ENCODE results near the gene ANKRD44. TPM values are rescaled to one million over a fixed set of nuclear protein-coding genes. Genes with fewer than 3 reads are reported as not detected.
"Not testable (repeated sequence)": the region's sequence is repeated elsewhere in the genome, so short reads cannot be mapped to it uniquely, and the experiment has no call there.

The ANKRD44 gene
- total RNA-seq, 2 experiments from 2014 or later, result 210 to 249 TPM

GRCh38 chr2:197030090-197030489 lies 280.5 kb downstream of the ANKRD44 start:
- CTCF ChIA-PET, result no interaction called here
- H3K9me3 Mint-ChIP-seq (ENCODE audit: low read depth), result peaks cover 3% of the 10 kb centered on the region
- H3K27me3 Mint-ChIP-seq, result no peaks in the 10 kb centered on the region
- peak overlapping the region; percentile 6 for H3K27ac Mint-ChIP-seq
- ATAC-seq (no peak), DNase-seq (no peak)
- H3K4me1 Mint-ChIP-seq, result peaks cover 26% of the 10 kb centered on the region
- peaks cover 77% of the 10 kb centered on the region for H3K36me3 Mint-ChIP-seq
- H3K4me3 Mint-ChIP-seq, result no peak overlapping the region

GRCh38 chr2:197028633-197029032 lies 281.9 kb downstream of the ANKRD44 start:
- CTCF ChIA-PET, result interaction anchor here (1.4 to 1.8 kb wide), 2 partner anchors 17 to 73 kb away, joined by 3 to 6 read pairs; no protein-coding TSS in a partner anchor
- H3K36me3 Mint-ChIP-seq, result peaks cover 77% of the 10 kb centered on the region
- H3K4me3 Mint-ChIP-seq, result no peak overlapping the region
- H3K9me3 Mint-ChIP-seq (ENCODE audit: low read depth), result peaks cover 3% of the 10 kb centered on the region
- peak overlapping the region; percentile 35 for H3K27ac Mint-ChIP-seq
- no peak for ATAC-seq
- no peak for DNase-seq
- H3K4me1 Mint-ChIP-seq, result peaks cover 23% of the 10 kb centered on the region
- no peaks in the 10 kb centered on the region for H3K27me3 Mint-ChIP-seq

- Mint-ChIP-seq H3K27me3 (no peaks in the 10 kb centered on the region), H3K27ac (no peak overlapping the region), H3K4me1 (peaks cover 23% of the 10 kb centered on the region), H3K4me3 (no peak overlapping the region), H3K36me3 (peaks cover 77% of the 10 kb centered on the region), H3K9me3 (ENCODE audit: low read depth) (peaks cover 3% of the 10 kb centered on the region)
- DNase-seq, result no peak
- CTCF ChIA-PET, result interaction anchor here (1.4 to 1.8 kb wide), 3 partner anchors 16 to 73 kb away, joined by 3 to 6 read pairs (median 3); no protein-coding TSS in a partner anchor
- ATAC-seq, result no peak
Observed at GRCh38 chr2:197028230-197028629, 282.4 kb downstream of the ANKRD44 start.

- H3K4me1 Mint-ChIP-seq, result peaks cover 10% of the 10 kb centered on the region
- no peak overlapping the region for H3K27ac Mint-ChIP-seq
- CTCF ChIA-PET, result no interaction called here
- no peaks in the 10 kb centered on the region for H3K27me3 Mint-ChIP-seq
- ATAC-seq (no peak), DNase-seq (no peak)
- H3K9me3 Mint-ChIP-seq (ENCODE audit: low read depth), result no peaks in the 10 kb centered on the region
- H3K36me3 Mint-ChIP-seq, result peaks cover 73% of the 10 kb centered on the region
- H3K4me3 Mint-ChIP-seq, result no peak overlapping the region
Observed at GRCh38 chr2:197024206-197024605, 286.4 kb downstream of the ANKRD44 start.

- H3K27ac Mint-ChIP-seq; H3K4me3 Mint-ChIP-seq; ATAC-seq; H3K9me3 Mint-ChIP-seq (ENCODE audit: low read depth); H3K4me1 Mint-ChIP-seq; H3K27me3 Mint-ChIP-seq; CTCF ChIA-PET; DNase-seq: not testable (repeated sequence)
- H3K36me3 Mint-ChIP-seq, result peaks cover 57% of the 10 kb centered on the region
Observed at GRCh38 chr2:197020921-197021320, 289.7 kb downstream of the ANKRD44 start.

GRCh38 chr2:197013098-197013497 lies 297.5 kb downstream of the ANKRD44 start:
- Mint-ChIP-seq H3K36me3 (peaks cover 43% of the 10 kb centered on the region), H3K4me1 (peaks cover 4% of the 10 kb centered on the region), H3K9me3 (ENCODE audit: low read depth) (no peaks in the 10 kb centered on the region), H3K4me3 (no peak overlapping the region), H3K27ac (no peak overlapping the region), H3K27me3 (no peaks in the 10 kb centered on the region)
- DNase-seq, result no peak
- CTCF ChIA-PET, result interaction anchor here (1.2 to 2.0 kb wide), 3 partner anchors 22 to 386 kb away, joined by 4 to 6 read pairs (median 4); no protein-coding TSS in a partner anchor
- no peak for ATAC-seq

- H3K4me1 Mint-ChIP-seq, result peaks cover 4% of the 10 kb centered on the region
- H3K9me3 Mint-ChIP-seq (ENCODE audit: low read depth), result no peaks in the 10 kb centered on the region
- CTCF ChIA-PET, result interaction anchor here (0.9 to 2.0 kb wide), 7 partner anchors 9 to 387 kb away, joined by 3 to 6 read pairs (median 4); no protein-coding TSS in a partner anchor
- ATAC-seq (peak; percentile 49), DNase-seq (no peak)
- no peaks in the 10 kb centered on the region for H3K27me3 Mint-ChIP-seq
- peaks cover 47% of the 10 kb centered on the region for H3K36me3 Mint-ChIP-seq
- peak overlapping the region; percentile 66 for H3K27ac Mint-ChIP-seq
- no peak overlapping the region for H3K4me3 Mint-ChIP-seq
Observed at GRCh38 chr2:197011801-197012641, 298.6 kb downstream of the ANKRD44 start.

- Mint-ChIP-seq H3K27ac (no peak overlapping the region), H3K36me3 (peaks cover 55% of the 10 kb centered on the region)
- no peak for ATAC-seq
Observed at GRCh38 chr2:197011021-197011417, 299.6 kb downstream of the ANKRD44 start.

GRCh38 chr2:197010200-197011020 lies 300.2 kb downstream of the ANKRD44 start:
- DNase-seq (no peak), ATAC-seq (no peak)
- Mint-ChIP-seq H3K27me3 (no peaks in the 10 kb centered on the region), H3K4me1 (peaks cover 4% of the 10 kb centered on the region), H3K9me3 (ENCODE audit: low read depth) (no peaks in the 10 kb centered on the region), H3K27ac (no peak overlapping the region), H3K36me3 (peaks cover 54% of the 10 kb centered on the region), H3K4me3 (no peak overlapping the region)
- CTCF ChIA-PET, result interaction anchor here (1.2 kb wide), 1 partner anchor 181 kb away, joined by 3 read pairs; no protein-coding TSS in a partner anchor

More at GRCh38 chr2:197011021-197011417, 299.6 kb downstream of the ANKRD44 start:
- no peak for DNase-seq
- peaks cover 4% of the 10 kb centered on the region for H3K4me1 Mint-ChIP-seq
- CTCF ChIA-PET, result interaction anchor here (0.9 to 2.0 kb wide), 2 partner anchors 49 to 103 kb away, joined by 3 to 6 read pairs; no protein-coding TSS in a partner anchor
- no peak overlapping the region for H3K4me3 Mint-ChIP-seq
- H3K9me3 Mint-ChIP-seq (ENCODE audit: low read depth), result no peaks in the 10 kb centered on the region
- no peaks in the 10 kb centered on the region for H3K27me3 Mint-ChIP-seq

- CTCF ChIA-PET, result interaction anchor here (1.2 kb wide), 1 partner anchor 183 kb away, joined by 3 read pairs; no protein-coding TSS in a partner anchor
- ATAC-seq; H3K4me1 Mint-ChIP-seq; H3K27ac Mint-ChIP-seq; H3K27me3 Mint-ChIP-seq; H3K9me3 Mint-ChIP-seq (ENCODE audit: low read depth); H3K4me3 Mint-ChIP-seq; DNase-seq: not testable (repeated sequence)
- H3K36me3 Mint-ChIP-seq, result peaks cover 54% of the 10 kb centered on the region
Observed at GRCh38 chr2:197008741-197009341, 301.7 kb downstream of the ANKRD44 start.

- no peak overlapping the region for H3K27ac Mint-ChIP-seq
- no peaks in the 10 kb centered on the region for H3K9me3 Mint-ChIP-seq (ENCODE audit: low read depth)
- DNase-seq (no peak), ATAC-seq (no peak)
- no peak overlapping the region for H3K4me3 Mint-ChIP-seq
- peaks cover 1% of the 10 kb centered on the region for H3K4me1 Mint-ChIP-seq
- H3K36me3 Mint-ChIP-seq, result peaks cover 57% of the 10 kb centered on the region
- H3K27me3 Mint-ChIP-seq, result no peaks in the 10 kb centered on the region
- CTCF ChIA-PET, result no interaction called here
Observed at GRCh38 chr2:197007716-197008628, 302.6 kb downstream of the ANKRD44 start.

GRCh38 chr2:197001921-197002320 lies 308.7 kb downstream of the ANKRD44 start:
- ATAC-seq (no peak), DNase-seq (no peak)
- Mint-ChIP-seq H3K4me1 (peaks cover 2% of the 10 kb centered on the region), H3K36me3 (peaks cover 61% of the 10 kb centered on the region), H3K27me3 (no peaks in the 10 kb centered on the region), H3K4me3 (no peak overlapping the region), H3K27ac (no peak overlapping the region), H3K9me3 (ENCODE audit: low read depth) (no peaks in the 10 kb centered on the region)
- CTCF ChIA-PET, result no interaction called here

All from activated CD8-positive, alpha-beta memory T cell treated with anti-CD3 and anti-CD28 coated beads, Interleukin-2, amount 10 ng/mL, durations not matched to agents 7 days and 5 days (primary cell).